Measurements from ENCODE around the gene CPSF3. TPM values are rescaled to one million over a fixed set of nuclear protein-coding genes. Genes with fewer than 3 reads are reported as not detected.
"Not testable (repeated sequence)": the region's sequence is repeated elsewhere in the genome, so short reads cannot be mapped to it uniquely, and the experiment has no call there.

The CPSF3 gene
- total RNA-seq, 1 experiment from 2014 or later = 68.5 TPM

- H3K4me3 ChIP-seq (replicated peaks in 1 of 2; ENCODE audit: low read depth in 1 of 2, low read length in 2 of 2); H3K36me3 ChIP-seq (ENCODE audit: control insufficient read depth in 1 of 2, insufficient read depth in 2 of 2, low read length in 2 of 2); BruUV-seq (replicated peaks); H2AFZ ChIP-seq (ENCODE audit: low read depth, low read length, poor library complexity, severe bottlenecking); H3K27me3 ChIP-seq (ENCODE audit: insufficient read depth, low read length); POLR2A ChIA-PET; RAD21 ChIA-PET (ENCODE audit: low non-redundant PET in 1 of 2, low total read pairs in 2 of 2, uncharacterized antibody in 2 of 2, unreplicated experiment in 2 of 2); H3K79me2 ChIP-seq (ENCODE audit: insufficient read depth, low read length); H3K9me3 ChIP-seq (ENCODE audit: control insufficient read depth in 1 of 2, insufficient read depth in 1 of 2, low read depth in 1 of 2, low read length in 2 of 2); H4K20me1 ChIP-seq (ENCODE audit: insufficient read depth); H3K4me2 ChIP-seq (ENCODE audit: low read length); intact Hi-C loops (cut with micrococcal nuclease); CTCF ChIA-PET; ATAC-seq; H3K4me1 ChIP-seq (ENCODE audit: control insufficient read depth in 1 of 2, insufficient read depth in 2 of 2, low read length in 2 of 2); DNase-seq (ENCODE audit: low read depth, low spot score); H3K9me2 ChIP-seq (ENCODE audit: insufficient read depth); H3K9ac ChIP-seq (ENCODE audit: low read length); H3K27ac ChIP-seq (ENCODE audit: low read depth, low read length): not testable (repeated sequence)
These were observed 25.2 kb upstream of the CPSF3 start for GRCh38 chr2:9398251-9398650.

DNA sequence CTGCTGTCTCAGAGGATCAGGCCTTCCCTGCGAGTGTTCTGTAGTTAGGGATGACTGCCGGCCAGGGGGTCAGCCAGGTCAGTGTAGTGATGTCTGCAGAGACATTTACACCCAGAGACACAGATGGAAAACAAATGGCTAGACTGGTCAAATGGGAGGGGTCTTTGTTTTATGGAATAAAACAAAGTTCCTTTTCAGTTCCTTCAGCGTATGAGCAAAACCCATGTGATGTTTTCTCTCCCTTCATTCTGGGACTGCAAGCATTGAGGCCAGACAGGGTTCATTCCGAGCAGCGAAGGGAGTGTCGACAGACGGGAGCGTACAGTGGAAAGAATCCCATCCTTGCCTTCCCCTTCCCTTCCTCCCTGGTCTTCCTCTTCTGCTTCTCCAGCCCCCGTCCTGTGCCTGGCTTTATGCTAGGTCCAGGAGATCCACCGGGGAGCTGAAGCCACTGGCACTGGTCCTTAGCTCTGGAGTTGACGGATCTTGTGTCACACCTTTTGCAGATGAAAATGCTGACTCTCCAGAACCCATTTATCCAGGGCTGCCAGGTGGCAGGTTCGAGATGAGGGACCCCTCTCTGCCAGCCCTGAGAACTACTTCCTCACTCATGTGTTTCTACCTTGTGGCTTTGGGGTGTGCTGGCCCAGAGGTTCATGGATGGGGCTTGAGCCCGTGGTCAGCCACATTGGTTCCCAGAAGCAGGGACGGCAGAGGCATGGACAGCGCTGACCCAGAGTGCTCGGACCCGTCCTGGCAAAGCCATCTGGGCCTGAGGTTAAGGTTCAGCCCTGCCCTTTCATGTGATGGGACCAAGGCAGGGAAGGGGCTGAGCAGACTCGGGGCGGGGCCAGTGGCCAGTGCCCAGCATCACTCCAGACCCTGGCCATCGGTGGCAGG is 24.3 kb upstream of the CPSF3 start:
- Histone ChIP-seq H3K27me3 (ENCODE audit: insufficient read depth, low read length) (no peaks in the 10 kb centered on the region), H3K36me3 (ENCODE audit: control insufficient read depth in 1 of 2, insufficient read depth in 2 of 2, low read length in 2 of 2) (no peaks in the 10 kb centered on the region), H3K9ac (ENCODE audit: low read length) (no peak overlapping the region), H2AFZ (ENCODE audit: low read depth, low read length, poor library complexity, severe bottlenecking) (no peak overlapping the region), H3K79me2 (ENCODE audit: insufficient read depth, low read length) (no peaks in the 10 kb centered on the region), H3K27ac (ENCODE audit: low read depth, low read length) (no peak overlapping the region), H3K9me2 (ENCODE audit: insufficient read depth) (no peaks in the 10 kb centered on the region), H3K4me1 (ENCODE audit: control insufficient read depth in 1 of 2, insufficient read depth in 2 of 2, low read length in 2 of 2) (no peaks in the 10 kb centered on the region), H3K9me3 (ENCODE audit: control insufficient read depth in 1 of 2, insufficient read depth in 1 of 2, low read depth in 1 of 2, low read length in 2 of 2) (no peaks in the 10 kb centered on the region), H3K4me2 (ENCODE audit: low read length) (no peak overlapping the region), H4K20me1 (ENCODE audit: insufficient read depth) (no peaks in the 10 kb centered on the region), H3K4me3 (replicated peaks in 1 of 2; ENCODE audit: low read depth in 1 of 2, low read length in 2 of 2) (no peak overlapping the region)
- RAD21 ChIA-PET (ENCODE audit: low non-redundant PET in 1 of 2, low total read pairs in 2 of 2, uncharacterized antibody in 2 of 2, unreplicated experiment in 2 of 2) = no interaction called here
- no TSS peak for BruUV-seq (replicated peaks)
- intact Hi-C loops (cut with micrococcal nuclease) = no loop called here
- POLR2A ChIA-PET = no interaction called here
- DNase-seq (ENCODE audit: low read depth, low spot score) = no peak
- ATAC-seq = no peak; the same call in 1 of the 2 replicates
- CTCF ChIA-PET = no interaction called here
- TF ChIP-seq CTCF (IDR thresholded peaks at IDR 0.05 in 2 of 3, conservative IDR thresholded peaks at IDR 0.05 in 1 of 3; ENCODE audit: borderline replicate concordance in 1 of 3, insufficient read depth in 1 of 3, low read depth in 2 of 3, low read length in 2 of 3) (no peak), CBX3 (IDR thresholded peaks at IDR 0.05; ENCODE audit: low read depth) (no peak), ZBTB33 (IDR thresholded peaks at IDR 0.05; ENCODE audit: extremely low read depth, insufficient replicate concordance, low read length) (no peak), YY1 (IDR thresholded peaks at IDR 0.05; ENCODE audit: extremely low read depth, insufficient replicate concordance, low read depth, low read length) (no peak), TCF7L2 (IDR thresholded peaks at IDR 0.05; ENCODE audit: borderline replicate concordance, extremely low read depth, insufficient read depth, insufficient read length) (no peak), JUND (IDR thresholded peaks at IDR 0.05) (no peak), ZFX (IDR thresholded peaks at IDR 0.05) (no peak), SRF (IDR thresholded peaks at IDR 0.05; ENCODE audit: low read depth) (no peak), EZH2 (IDR thresholded peaks at IDR 0.05) (no peak), ATF3 (IDR thresholded peaks at IDR 0.05) (no peak), EZH2phosphoT487 (IDR thresholded peaks at IDR 0.05; ENCODE audit: borderline replicate concordance) (no peak), SIN3A (IDR thresholded peaks at IDR 0.05; ENCODE audit: low read depth) (no peak), ELF1 (IDR thresholded peaks at IDR 0.05; ENCODE audit: borderline replicate concordance, low read depth) (no peak), SP1 (IDR thresholded peaks at IDR 0.05; ENCODE audit: low read depth) (no peak)

All from HCT116 (cell line).